OCI-LY1 (cell line): ENCODE measurements around the gene ABI3.

Experiments
- H2AFZ ChIP-seq: fragments of 200-600 bp; sonication (generic), shearing (Covaris generic); 2 replicates; pipeline ENCODE4 v1.6.0; 2014; ENCODE audit warnings: antibody characterized with exemption, mild to moderate bottlenecking, low read length
- H3F3A ChIP-seq: fragments of 200-600 bp; sonication (generic), shearing (Covaris generic); 2 replicates; pipeline ENCODE4 v1.6.0; 2014; ENCODE audit warnings: mild to moderate bottlenecking, antibody characterized with exemption, low read length, moderate library complexity; ENCODE audit not compliant: insufficient read depth
- H3K27ac ChIP-seq: fragments of 200-600 bp; sonication (generic); 2 replicates; pipeline ENCODE4 v1.5.1; 2014; ENCODE audit warnings: low read length, mixed run types, mild to moderate bottlenecking, low read depth; ENCODE audit not compliant: poor library complexity, severe bottlenecking
- H3K27me3 ChIP-seq: fragments of 200-600 bp; sonication (generic); 2 replicates; pipeline ENCODE4 v1.6.0; 2014; ENCODE audit warnings: antibody characterized with exemption, mild to moderate bottlenecking, low read length, moderate library complexity; ENCODE audit not compliant: insufficient read depth
- H3K36me3 ChIP-seq: fragments of 200-600 bp; sonication (generic); 2 replicates; pipeline ENCODE4 v1.6.1; 2014; ENCODE audit warnings: mild to moderate bottlenecking, antibody characterized with exemption, low read length, moderate library complexity, mixed read lengths; ENCODE audit not compliant: insufficient read depth
- H3K4me1 ChIP-seq: fragments of 200-600 bp; sonication (generic); 2 replicates; pipeline ENCODE4 v1.5.1; 2014; ENCODE audit warnings: mild to moderate bottlenecking, low read length, moderate library complexity; ENCODE audit not compliant: insufficient read depth, severe bottlenecking
- H3K4me2 ChIP-seq: fragments of 200-600 bp; sonication (generic), shearing (Covaris generic); 2 replicates; pipeline ENCODE4 v1.6.1; 2014; ENCODE audit warnings: low read length
- H3K4me3 ChIP-seq: fragments of 200-600 bp; sonication (generic); 2 replicates; pipeline ENCODE4 v1.5.1; 2014; ENCODE audit warnings: low read length, low read depth, mild to moderate bottlenecking, mixed read lengths; ENCODE audit not compliant: poor library complexity, severe bottlenecking
- H3K79me2 ChIP-seq: fragments of 200-600 bp; shearing (Covaris generic); 2 replicates; pipeline ENCODE4 v1.6.1; 2016; ENCODE audit warnings: mixed run types, low read length, mixed read lengths; ENCODE audit not compliant: insufficient read depth
- H3K9ac ChIP-seq: fragments of 200-600 bp; sonication (generic), shearing (Covaris generic); 2 replicates; pipeline ENCODE4 v1.6.1; 2014; ENCODE audit warnings: mild to moderate bottlenecking, low read length, mixed read lengths
- H3K9me2 ChIP-seq: fragments of 200-600 bp; sonication (generic), shearing (Covaris generic); 2 replicates; pipeline ENCODE4 v1.6.1; 2014; ENCODE audit warnings: low read depth, mild to moderate bottlenecking, low read length, mixed read lengths
- H3K9me3 ChIP-seq: fragments of 200-600 bp; shearing (Covaris generic); 2 replicates; pipeline ENCODE4 v1.6.1; 2014; ENCODE audit warnings: low read length, mixed read lengths
- H4K20me1 ChIP-seq: fragments of 200-600 bp; sonication (generic), shearing (Covaris generic); 2 replicates; pipeline ENCODE4 v1.6.0; 2016; ENCODE audit warnings: mild to moderate bottlenecking, low read length; ENCODE audit not compliant: insufficient read depth
- EZH2 ChIP-seq: fragments of 200-600 bp; sonication (generic), shearing (Covaris generic); IDR thresholded peaks from 2 replicates; pipeline ENCODE4 v1.8.0; 2017; ENCODE audit warnings: borderline replicate concordance, mixed run types, mild to moderate bottlenecking, antibody characterized with exemption, low read length, moderate library complexity, mixed read lengths
- TF ChIP-seq, protein P1 (sequence below): fragments of 200-600 bp; sonication (generic), shearing (Covaris generic); IDR thresholded peaks from 2 replicates; pipeline ENCODE4 v1.5.1; 2017; ENCODE audit warnings: mild to moderate bottlenecking, antibody characterized with exemption, low read length, moderate library complexity, mixed read lengths

ABI3 gene

GRCh38 chr17:49235896-49236295, 25.4 kb downstream of the ABI3 start:
- Histone ChIP-seq H3K4me1 (peaks cover 6% of the 10 kb centered on the region), H3K4me2 (no peak overlapping the region), H4K20me1 (no peaks in the 10 kb centered on the region), H3F3A (no peaks in the 10 kb centered on the region), H3K9me3 (no peaks in the 10 kb centered on the region), H3K79me2 (no peaks in the 10 kb centered on the region), H3K36me3 (no peaks in the 10 kb centered on the region), H3K27me3 (peaks cover 9% of the 10 kb centered on the region; the same call in 1 of the 2 replicates), H3K9ac (no peak overlapping the region), H3K4me3 (no peak overlapping the region), H3K9me2 (no peaks in the 10 kb centered on the region), H3K27ac (no peak overlapping the region), H2AFZ (no peak overlapping the region)
- TF ChIP-seq EZH2, result no peak
- TF ChIP-seq, protein P1, sequence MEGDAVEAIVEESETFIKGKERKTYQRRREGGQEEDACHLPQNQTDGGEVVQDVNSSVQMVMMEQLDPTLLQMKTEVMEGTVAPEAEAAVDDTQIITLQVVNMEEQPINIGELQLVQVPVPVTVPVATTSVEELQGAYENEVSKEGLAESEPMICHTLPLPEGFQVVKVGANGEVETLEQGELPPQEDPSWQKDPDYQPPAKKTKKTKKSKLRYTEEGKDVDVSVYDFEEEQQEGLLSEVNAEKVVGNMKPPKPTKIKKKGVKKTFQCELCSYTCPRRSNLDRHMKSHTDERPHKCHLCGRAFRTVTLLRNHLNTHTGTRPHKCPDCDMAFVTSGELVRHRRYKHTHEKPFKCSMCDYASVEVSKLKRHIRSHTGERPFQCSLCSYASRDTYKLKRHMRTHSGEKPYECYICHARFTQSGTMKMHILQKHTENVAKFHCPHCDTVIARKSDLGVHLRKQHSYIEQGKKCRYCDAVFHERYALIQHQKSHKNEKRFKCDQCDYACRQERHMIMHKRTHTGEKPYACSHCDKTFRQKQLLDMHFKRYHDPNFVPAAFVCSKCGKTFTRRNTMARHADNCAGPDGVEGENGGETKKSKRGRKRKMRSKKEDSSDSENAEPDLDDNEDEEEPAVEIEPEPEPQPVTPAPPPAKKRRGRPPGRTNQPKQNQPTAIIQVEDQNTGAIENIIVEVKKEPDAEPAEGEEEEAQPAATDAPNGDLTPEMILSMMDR, result no peak

GRCh38 chr17:49239963-49240362, 29.5 kb downstream of the ABI3 start:
- Histone ChIP-seq H3K4me1 (no peaks in the 10 kb centered on the region), H3K9ac (no peak overlapping the region), H3K4me2 (no peak overlapping the region), H3K4me3 (no peak overlapping the region), H3K9me3 (no peaks in the 10 kb centered on the region), H3K27me3 (peaks cover 9% of the 10 kb centered on the region; the same call in 1 of the 2 replicates), H3K79me2 (no peaks in the 10 kb centered on the region), H3K27ac (no peak overlapping the region), H2AFZ (no peak overlapping the region), H4K20me1 (no peaks in the 10 kb centered on the region), H3F3A (no peaks in the 10 kb centered on the region), H3K36me3 (no peaks in the 10 kb centered on the region), H3K9me2 (no peaks in the 10 kb centered on the region)
- TF ChIP-seq, protein P1, result no peak
- TF ChIP-seq EZH2, result no peak

DNA sequence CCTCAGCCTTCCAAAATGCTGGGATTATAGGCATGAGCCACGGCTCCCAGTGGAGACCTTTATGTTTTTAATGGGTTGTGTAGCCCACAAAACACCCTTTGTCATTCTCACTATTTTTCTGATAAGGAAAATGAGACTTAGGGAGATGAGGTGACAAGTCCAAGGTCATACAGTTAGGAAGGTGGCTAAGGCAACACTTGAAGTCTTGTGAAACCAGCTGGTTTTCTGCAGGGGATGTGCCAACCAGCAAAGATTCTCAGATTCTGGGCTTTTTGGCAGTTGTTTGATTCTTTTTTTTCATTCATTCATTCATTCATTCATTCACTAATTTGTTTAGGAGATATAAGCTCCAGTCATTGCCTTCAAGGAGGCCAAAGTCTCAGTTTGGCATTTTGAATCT, 30.1 kb downstream of the ABI3 start:
- Histone ChIP-seq H3K9me2 (no peaks in the 10 kb centered on the region), H2AFZ (no peak overlapping the region), H3K27me3 (peaks cover 9% of the 10 kb centered on the region; the same call in 1 of the 2 replicates), H3F3A (no peaks in the 10 kb centered on the region), H4K20me1 (no peaks in the 10 kb centered on the region), H3K27ac (no peak overlapping the region), H3K79me2 (no peaks in the 10 kb centered on the region), H3K9ac (no peak overlapping the region), H3K4me1 (no peaks in the 10 kb centered on the region), H3K4me2 (no peak overlapping the region), H3K9me3 (no peaks in the 10 kb centered on the region), H3K4me3 (no peak overlapping the region), H3K36me3 (no peaks in the 10 kb centered on the region)
- TF ChIP-seq, protein P1, result no peak
